Parathyroid adenoma (tissue), 2 donors: Measurements from ENCODE around the gene RPL38.

Experiments
- H2AFZ ChIP-seq: fragments of 300-600 bp; sonication (generic); one replicate; pipeline ENCODE4 v1.7.0; 2017; ENCODE audit warnings: antibody characterized with exemption, mild to moderate bottlenecking
- H3K27ac ChIP-seq: fragments of 300-600 bp; sonication (generic); one replicate; pipeline ENCODE4 v1.7.0; 2017
- H3K27me3 ChIP-seq: fragments of 300-600 bp; sonication (generic); one replicate; pipeline ENCODE4 v1.7.0; 2017; ENCODE audit warnings: low read length; ENCODE audit not compliant: control insufficient read depth, insufficient read depth
- H3K36me3 ChIP-seq: fragments of 300-600 bp; sonication (generic); one replicate; pipeline ENCODE4 v1.7.0; 2017; ENCODE audit warnings: low read length; ENCODE audit not compliant: control insufficient read depth, insufficient read depth
- H3K4me1 ChIP-seq: fragments of 300-600 bp; sonication (generic); one replicate; pipeline ENCODE4 v1.7.0; 2017; ENCODE audit warnings: control low read depth
- H3K4me2 ChIP-seq: fragments of 300-600 bp; sonication (generic); one replicate; pipeline ENCODE4 v1.7.0; 2017; ENCODE audit warnings: low read length
- H3K4me3 ChIP-seq: fragments of 300-600 bp; sonication (generic); one replicate; pipeline ENCODE4 v1.7.0; 2017; ENCODE audit warnings: low read depth, low read length
- H3K79me2 ChIP-seq: fragments of 300-600 bp; sonication (generic); one replicate; pipeline ENCODE4 v1.7.0; 2017; ENCODE audit warnings: control low read depth
- H3K9ac ChIP-seq: fragments of 300-600 bp; sonication (generic); one replicate; pipeline ENCODE4 v1.7.0; 2017; ENCODE audit warnings: mild to moderate bottlenecking
- H3K9me3 ChIP-seq: fragments of 300-600 bp; sonication (generic); one replicate; pipeline ENCODE4 v1.7.0; 2017; ENCODE audit warnings: low read length; ENCODE audit not compliant: control insufficient read depth
- CTCF ChIP-seq: fragments of 300-600 bp; sonication (generic); IDR thresholded peaks from one replicate; pipeline ENCODE4 v1.7.0; 2017; ENCODE audit warnings: antibody characterized with exemption, mild to moderate bottlenecking
- donor health status: primary hyperparathyroidism.

Gene RPL38

GRCh38 chr17:74181341-74181740 is 22.1 kb upstream of the RPL38 start:
- Histone ChIP-seq H3K36me3 (no peaks in the 10 kb centered on the region), H3K27ac (no peak overlapping the region), H3K4me1 (no peaks in the 10 kb centered on the region), H3K4me2 (no peak overlapping the region), H2AFZ (no peak overlapping the region), H3K79me2 (no peaks in the 10 kb centered on the region), H3K9me3 (no peaks in the 10 kb centered on the region), H3K9ac (no peak overlapping the region), H3K4me3 (no peak overlapping the region), H3K27me3 (no peaks in the 10 kb centered on the region)
- TF ChIP-seq CTCF: no peak

GRCh38 chr17:74182041-74182723 is 21.3 kb upstream of the RPL38 start:
- H3K36me3 ChIP-seq: no peaks in the 10 kb centered on the region
- no peak overlapping the region for H2AFZ ChIP-seq
- H3K9me3 ChIP-seq: no peaks in the 10 kb centered on the region
- no peaks in the 10 kb centered on the region for H3K79me2 ChIP-seq
- no peak overlapping the region for H3K4me2 ChIP-seq
- no peaks in the 10 kb centered on the region for H3K4me1 ChIP-seq
- no peak overlapping the region for H3K9ac ChIP-seq
- H3K27ac ChIP-seq: no peak overlapping the region
- no peaks in the 10 kb centered on the region for H3K27me3 ChIP-seq
- H3K4me3 ChIP-seq: no peak overlapping the region
- no peak for TF ChIP-seq CTCF

- H3K4me2 ChIP-seq: no peak overlapping the region
- TF ChIP-seq CTCF: no peak
- H3K27ac ChIP-seq: no peak overlapping the region
- H3K4me1 ChIP-seq: no peaks in the 10 kb centered on the region
- H3K36me3 ChIP-seq: no peaks in the 10 kb centered on the region
- no peak overlapping the region for H2AFZ ChIP-seq
- no peaks in the 10 kb centered on the region for H3K9me3 ChIP-seq
- H3K9ac ChIP-seq: no peak overlapping the region
- H3K79me2 ChIP-seq: no peaks in the 10 kb centered on the region
- H3K4me3 ChIP-seq: no peak overlapping the region
- H3K27me3 ChIP-seq: no peaks in the 10 kb centered on the region
Measured at GRCh38 chr17:74183411-74183810, 20.1 kb upstream of the RPL38 start.

GRCh38 chr17:74185571-74186185 is 17.8 kb upstream of the RPL38 start:
- H2AFZ ChIP-seq: no peak overlapping the region
- H3K9me3 ChIP-seq: no peaks in the 10 kb centered on the region
- H3K4me3 ChIP-seq: no peak overlapping the region
- H3K36me3 ChIP-seq: no peaks in the 10 kb centered on the region
- H3K27ac ChIP-seq: no peak overlapping the region
- no peak overlapping the region for H3K9ac ChIP-seq
- no peaks in the 10 kb centered on the region for H3K79me2 ChIP-seq
- TF ChIP-seq CTCF: no peak
- H3K4me2 ChIP-seq: no peak overlapping the region
- H3K4me1 ChIP-seq: no peaks in the 10 kb centered on the region
- H3K27me3 ChIP-seq: no peaks in the 10 kb centered on the region

- Histone ChIP-seq H3K9ac (no peak overlapping the region), H3K4me1 (no peaks in the 10 kb centered on the region), H3K4me3 (no peak overlapping the region), H2AFZ (no peak overlapping the region), H3K27me3 (no peaks in the 10 kb centered on the region), H3K79me2 (no peaks in the 10 kb centered on the region), H3K9me3 (no peaks in the 10 kb centered on the region), H3K4me2 (no peak overlapping the region), H3K27ac (no peak overlapping the region), H3K36me3 (no peaks in the 10 kb centered on the region)
- no peak for TF ChIP-seq CTCF
Measured at GRCh38 chr17:74186498-74186897, 17.0 kb upstream of the RPL38 start.
